ENCODE data around the gene BTBD1.

BTBD1 gene

GRCh38 chr15:82977076-82977475 lies 90.0 kb downstream of the BTBD1 start:
- TF ChIP-seq POLR2AphosphoS5 (IDR thresholded peaks at IDR 0.05; ENCODE audit: low read depth, low read length) (no peak), POLR2A (IDR thresholded peaks at IDR 0.05; ENCODE audit: low read depth, low read length) (no peak), TAF1 (IDR thresholded peaks at IDR 0.05; ENCODE audit: borderline replicate concordance, low read depth, low read length) (no peak)
- no peak for FAIRE-seq
- no peak for DNase-seq (ENCODE audit: insufficient read length)

GRCh38 chr15:82972990-82973389 lies 94.1 kb downstream of the BTBD1 start:
- no peak for DNase-seq (ENCODE audit: insufficient read length)
- no peak for FAIRE-seq
- no peak for TF ChIP-seq TAF1 (IDR thresholded peaks at IDR 0.05; ENCODE audit: borderline replicate concordance, low read depth, low read length)
- TF ChIP-seq POLR2A (IDR thresholded peaks at IDR 0.05; ENCODE audit: low read depth, low read length) = no peak
- TF ChIP-seq POLR2AphosphoS5 (IDR thresholded peaks at IDR 0.05; ENCODE audit: low read depth, low read length) = no peak

GRCh38 chr15:82971218-82971984 lies 95.7 kb downstream of the BTBD1 start:
- no peak for FAIRE-seq
- DNase-seq (ENCODE audit: insufficient read length) = no peak
- TF ChIP-seq POLR2AphosphoS5 (IDR thresholded peaks at IDR 0.05; ENCODE audit: low read depth, low read length) (no peak), POLR2A (IDR thresholded peaks at IDR 0.05; ENCODE audit: low read depth, low read length) (no peak), TAF1 (IDR thresholded peaks at IDR 0.05; ENCODE audit: borderline replicate concordance, low read depth, low read length) (no peak)

- DNase-seq (ENCODE audit: insufficient read length) (no peak), FAIRE-seq (no peak)
Observed at GRCh38 chr15:82970696-82971095, 96.4 kb downstream of the BTBD1 start.

GRCh38 chr15:82970078-82970686 lies 96.9 kb downstream of the BTBD1 start:
- FAIRE-seq = no peak
- no peak for DNase-seq (ENCODE audit: insufficient read length)
- TF ChIP-seq POLR2AphosphoS5 (IDR thresholded peaks at IDR 0.05; ENCODE audit: low read depth, low read length) (no peak), POLR2A (IDR thresholded peaks at IDR 0.05; ENCODE audit: low read depth, low read length) (no peak), TAF1 (IDR thresholded peaks at IDR 0.05; ENCODE audit: borderline replicate concordance, low read depth, low read length) (no peak)

More at GRCh38 chr15:82970696-82971095, 96.4 kb downstream of the BTBD1 start:
- TF ChIP-seq TAF1 (IDR thresholded peaks at IDR 0.05; ENCODE audit: borderline replicate concordance, low read depth, low read length) (no peak), POLR2A (IDR thresholded peaks at IDR 0.05; ENCODE audit: low read depth, low read length) (no peak), POLR2AphosphoS5 (IDR thresholded peaks at IDR 0.05; ENCODE audit: low read depth, low read length) (no peak)

GRCh38 chr15:82969353-82969752 lies 97.7 kb downstream of the BTBD1 start:
- FAIRE-seq = no peak
- TF ChIP-seq TAF1 (IDR thresholded peaks at IDR 0.05; ENCODE audit: borderline replicate concordance, low read depth, low read length) = no peak
- TF ChIP-seq POLR2AphosphoS5 (IDR thresholded peaks at IDR 0.05; ENCODE audit: low read depth, low read length) = no peak
- no peak for TF ChIP-seq POLR2A (IDR thresholded peaks at IDR 0.05; ENCODE audit: low read depth, low read length)

GRCh38 chr15:82968066-82968465 lies 99.0 kb downstream of the BTBD1 start:
- DNase-seq (ENCODE audit: insufficient read length) (no peak), FAIRE-seq (no peak)
- TF ChIP-seq POLR2AphosphoS5 (IDR thresholded peaks at IDR 0.05; ENCODE audit: low read depth, low read length) (no peak), POLR2A (IDR thresholded peaks at IDR 0.05; ENCODE audit: low read depth, low read length) (no peak), TAF1 (IDR thresholded peaks at IDR 0.05; ENCODE audit: borderline replicate concordance, low read depth, low read length) (no peak)

More at GRCh38 chr15:82969353-82969752, 97.7 kb downstream of the BTBD1 start:
- DNase-seq (ENCODE audit: insufficient read length) = no peak

- TF ChIP-seq POLR2AphosphoS5 (IDR thresholded peaks at IDR 0.05; ENCODE audit: low read depth, low read length) = no peak
- no peak for TF ChIP-seq TAF1 (IDR thresholded peaks at IDR 0.05; ENCODE audit: borderline replicate concordance, low read depth, low read length)
- no peak for TF ChIP-seq POLR2A (IDR thresholded peaks at IDR 0.05; ENCODE audit: low read depth, low read length)
- FAIRE-seq (no peak), DNase-seq (ENCODE audit: insufficient read length) (no peak)
Observed at GRCh38 chr15:82966671-82967071, 100.4 kb downstream of the BTBD1 start.

Data from GM12892 (cell line).